Measurements from ENCODE around the gene SIAH3. TPM values are rescaled to one million over a fixed set of nuclear protein-coding genes. Genes with fewer than 3 reads are reported as not detected.
"Not testable (repeated sequence)": the region's sequence is repeated elsewhere in the genome, so short reads cannot be mapped to it uniquely, and the experiment has no call there.

SIAH3 gene
- polyA plus RNA-seq, 1 donor (not counting 4 experiments of a cell fraction or from before 2014, with no cell fraction given): 0.12 TPM

DNA sequence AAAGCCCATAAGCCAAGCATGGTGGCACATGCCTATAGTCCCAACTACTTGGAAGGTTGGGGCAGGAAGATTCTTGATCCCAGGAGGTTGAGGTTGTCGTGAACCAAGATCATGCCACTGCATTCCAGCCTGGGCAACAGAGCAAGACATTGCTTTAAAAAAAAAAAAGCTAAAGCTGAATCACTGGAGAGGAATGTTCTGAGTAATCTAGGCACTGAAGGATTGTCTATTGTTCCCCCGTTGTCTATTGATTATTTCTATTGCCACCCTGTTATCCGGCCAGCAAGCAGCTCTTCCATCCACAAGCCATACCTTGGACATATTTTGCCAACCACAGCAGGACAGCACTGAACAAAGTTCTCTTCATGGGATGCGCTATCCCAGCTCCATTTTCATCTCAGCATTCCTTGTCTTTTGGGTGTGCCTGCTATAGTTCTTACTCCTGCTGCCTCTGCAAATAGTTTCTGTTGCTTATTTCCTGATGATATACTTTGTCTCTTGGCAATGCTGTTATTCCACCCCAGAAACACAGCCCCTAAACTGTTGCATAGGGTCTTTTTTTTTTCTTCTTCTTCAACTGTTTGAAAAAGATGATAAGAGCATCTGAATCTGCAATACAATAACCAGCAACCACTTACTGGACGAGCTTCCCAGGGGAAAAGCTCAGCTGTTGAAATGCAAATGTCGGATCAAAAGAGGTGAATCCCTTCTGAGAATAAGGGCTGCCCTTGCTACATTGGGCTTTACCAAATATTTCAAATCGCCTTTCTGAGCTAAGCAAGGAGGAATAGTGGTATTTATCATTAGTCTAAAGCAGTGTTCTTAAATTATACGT, 22.2 kb upstream of the SIAH3 start:
- H3K79me2 ChIP-seq (ENCODE audit: control insufficient read depth, insufficient read depth, low read length): no peaks in the 10 kb centered on the region
- peaks cover 51% of the 10 kb centered on the region for H3K4me1 ChIP-seq (ENCODE audit: control insufficient read depth, extremely low read depth, insufficient read depth, low read length)
- H2AFZ ChIP-seq (ENCODE audit: control insufficient read depth, low read length): no peak overlapping the region
- no peak overlapping the region for H3K9ac ChIP-seq (ENCODE audit: control insufficient read depth, extremely low read depth, insufficient read depth, low read length)
- H3K9me3 ChIP-seq (ENCODE audit: control insufficient read depth, low read depth, low read length): no peaks in the 10 kb centered on the region
- H3K4me3 ChIP-seq (ENCODE audit: control insufficient read depth in 2 of 3, extremely low read depth in 1 of 3, insufficient read depth in 2 of 3, low read depth in 1 of 3, low read length in 3 of 3): no peak overlapping the region
- H3K4me2 ChIP-seq (ENCODE audit: control insufficient read depth, extremely low read depth, insufficient read depth, low read depth, low read length): peak overlapping the region; percentile 54
- dilution Hi-C loops (cut with MboI; ENCODE audit: extremely low pct_ligation_motif_present, low sequenced_read_pairs): no loop called here
- DNase-seq (ENCODE audit: low read depth, low spot score) (peak; percentile 49), FAIRE-seq (peak; percentile 98)
- no peaks in the 10 kb centered on the region for H3K27me3 ChIP-seq (ENCODE audit: control insufficient read depth, extremely low read depth, insufficient read depth, low read length)
- no peak for TF ChIP-seq CTCF (optimal IDR thresholded peaks at IDR 0.05 in 1 of 3, IDR thresholded peaks at IDR 0.05 in 1 of 3, conservative IDR thresholded peaks at IDR 0.05 in 1 of 3; ENCODE audit: extremely low read depth in 1 of 3, insufficient read depth in 2 of 3, low read length in 3 of 3)
- TF ChIP-seq EZH2 (IDR thresholded peaks at IDR 0.05; ENCODE audit: low read length): no peak
- H3K36me3 ChIP-seq (ENCODE audit: control insufficient read depth in 2 of 2, extremely low read depth in 1 of 2, insufficient read depth in 2 of 2, low read length in 2 of 2): no peaks in the 10 kb centered on the region
- no peaks in the 10 kb centered on the region for H3K9me1 ChIP-seq (ENCODE audit: control insufficient read depth, extremely low read depth, insufficient read depth, low read length)
- peak overlapping the region; percentile 36 for H3K27ac ChIP-seq (ENCODE audit: control insufficient read depth, insufficient read depth, low read length)
- no peaks in the 10 kb centered on the region for H4K20me1 ChIP-seq (ENCODE audit: control insufficient read depth, extremely low read depth, insufficient read depth, low read length)

DNA sequence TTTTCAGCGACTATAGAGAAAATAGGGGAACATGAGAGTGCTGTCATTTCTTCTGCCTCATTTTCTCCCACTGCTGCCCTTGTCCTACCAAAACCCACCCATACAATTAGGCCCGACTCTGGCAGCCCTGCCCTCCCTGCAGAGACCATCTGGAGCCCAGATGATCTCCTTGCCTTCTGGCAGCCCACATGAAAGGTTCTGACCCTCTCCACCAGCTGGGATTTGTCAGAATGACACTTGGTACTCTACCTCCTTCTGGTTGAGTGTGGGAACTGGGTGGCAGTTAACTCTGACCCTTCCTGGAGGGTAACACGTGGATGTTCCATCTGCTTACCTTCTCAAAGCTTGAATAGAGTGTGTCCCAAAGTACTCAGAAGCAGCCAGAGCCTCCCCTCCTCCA, 21.0 kb upstream of the SIAH3 start:
- H3K4me1 ChIP-seq (ENCODE audit: control insufficient read depth, extremely low read depth, insufficient read depth, low read length): peaks cover 51% of the 10 kb centered on the region
- dilution Hi-C loops (cut with MboI; ENCODE audit: extremely low pct_ligation_motif_present, low sequenced_read_pairs): no loop called here
- no peaks in the 10 kb centered on the region for H3K79me2 ChIP-seq (ENCODE audit: control insufficient read depth, insufficient read depth, low read length)
- H3K27me3 ChIP-seq (ENCODE audit: control insufficient read depth, extremely low read depth, insufficient read depth, low read length): no peaks in the 10 kb centered on the region
- no peaks in the 10 kb centered on the region for H3K9me1 ChIP-seq (ENCODE audit: control insufficient read depth, extremely low read depth, insufficient read depth, low read length)
- peak overlapping the region; percentile 36 for H3K27ac ChIP-seq (ENCODE audit: control insufficient read depth, insufficient read depth, low read length)
- no peaks in the 10 kb centered on the region for H3K36me3 ChIP-seq (ENCODE audit: control insufficient read depth in 2 of 2, extremely low read depth in 1 of 2, insufficient read depth in 2 of 2, low read length in 2 of 2)
- no peaks in the 10 kb centered on the region for H4K20me1 ChIP-seq (ENCODE audit: control insufficient read depth, extremely low read depth, insufficient read depth, low read length)
- DNase-seq (ENCODE audit: low read depth, low spot score) (no peak), FAIRE-seq (no peak)
- no peaks in the 10 kb centered on the region for H3K9me3 ChIP-seq (ENCODE audit: control insufficient read depth, low read depth, low read length)
- no peak overlapping the region for H3K9ac ChIP-seq (ENCODE audit: control insufficient read depth, extremely low read depth, insufficient read depth, low read length)
- no peak overlapping the region for H3K4me3 ChIP-seq (ENCODE audit: control insufficient read depth in 2 of 3, extremely low read depth in 1 of 3, insufficient read depth in 2 of 3, low read depth in 1 of 3, low read length in 3 of 3)
- no peak overlapping the region for H3K4me2 ChIP-seq (ENCODE audit: control insufficient read depth, extremely low read depth, insufficient read depth, low read depth, low read length)
- no peak overlapping the region for H2AFZ ChIP-seq (ENCODE audit: control insufficient read depth, low read length)
- TF ChIP-seq EZH2 (IDR thresholded peaks at IDR 0.05; ENCODE audit: low read length) (no peak), CTCF (optimal IDR thresholded peaks at IDR 0.05 in 1 of 3, IDR thresholded peaks at IDR 0.05 in 1 of 3, conservative IDR thresholded peaks at IDR 0.05 in 1 of 3; ENCODE audit: extremely low read depth in 1 of 3, insufficient read depth in 2 of 3, low read length in 3 of 3) (no peak)

DNA sequence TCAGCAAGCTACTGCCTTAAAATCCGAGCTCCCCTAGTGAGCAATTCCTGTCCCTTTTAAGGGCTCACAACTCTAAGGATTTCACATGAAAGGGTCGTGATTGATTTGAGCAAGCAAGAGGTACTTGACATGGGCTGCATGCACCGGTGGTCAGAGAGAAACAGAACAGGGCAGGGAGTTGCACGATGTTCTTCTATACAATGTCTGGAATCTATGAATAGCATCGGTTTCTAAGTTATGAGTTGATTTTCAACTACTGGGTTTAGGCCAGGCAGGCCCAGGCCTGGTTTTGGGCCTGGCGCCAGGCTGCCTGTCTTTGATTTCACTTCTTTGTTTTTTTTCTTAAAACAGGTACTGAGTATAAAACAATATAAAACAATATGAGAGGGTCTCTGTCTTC, 19.6 kb upstream of the SIAH3 start:
- DNase-seq (ENCODE audit: low read depth, low spot score); H3K27me3 ChIP-seq (ENCODE audit: control insufficient read depth, extremely low read depth, insufficient read depth, low read length); H2AFZ ChIP-seq (ENCODE audit: control insufficient read depth, low read length); H3K9ac ChIP-seq (ENCODE audit: control insufficient read depth, extremely low read depth, insufficient read depth, low read length); H3K9me1 ChIP-seq (ENCODE audit: control insufficient read depth, extremely low read depth, insufficient read depth, low read length); H3K79me2 ChIP-seq (ENCODE audit: control insufficient read depth, insufficient read depth, low read length); H4K20me1 ChIP-seq (ENCODE audit: control insufficient read depth, extremely low read depth, insufficient read depth, low read length); H3K9me3 ChIP-seq (ENCODE audit: control insufficient read depth, low read depth, low read length); dilution Hi-C loops (cut with MboI; ENCODE audit: extremely low pct_ligation_motif_present, low sequenced_read_pairs); H3K4me3 ChIP-seq (ENCODE audit: control insufficient read depth in 2 of 3, extremely low read depth in 1 of 3, insufficient read depth in 2 of 3, low read depth in 1 of 3, low read length in 3 of 3); H3K27ac ChIP-seq (ENCODE audit: control insufficient read depth, insufficient read depth, low read length); H3K36me3 ChIP-seq (ENCODE audit: control insufficient read depth in 2 of 2, extremely low read depth in 1 of 2, insufficient read depth in 2 of 2, low read length in 2 of 2): not testable (repeated sequence)
- peak overlapping the region; percentile 33 for H3K4me2 ChIP-seq (ENCODE audit: control insufficient read depth, extremely low read depth, insufficient read depth, low read depth, low read length)
- peak; percentile 81 for FAIRE-seq
- peaks cover 44% of the 10 kb centered on the region for H3K4me1 ChIP-seq (ENCODE audit: control insufficient read depth, extremely low read depth, insufficient read depth, low read length)
